Activated CD4-positive, alpha-beta T cell treated with anti-CD3 and anti-CD28 coated beads, Interleukin-2, amount 10 ng/mL, durations not matched to agents 24 days and 14 days (primary cell): Measurements from ENCODE around the gene PRUNE2. TPM values are rescaled to one million over a fixed set of nuclear protein-coding genes. Genes with fewer than 3 reads are reported as not detected.
"Not testable (repeated sequence)": the region's sequence is repeated elsewhere in the genome, so short reads cannot be mapped to it uniquely, and the experiment has no call there.

Experiments
- DNase-seq: peaks from one replicate; pipeline ENCODE4 v3.0.0; 2022
- H3K27ac Mint-ChIP-seq: one replicate; pipeline ENCODE4 v1.8.0; 2022; ENCODE audit warnings: mild to moderate bottlenecking, mixed read lengths
- H3K27me3 Mint-ChIP-seq: one replicate; pipeline ENCODE4 v1.8.0; 2022; ENCODE audit warnings: mixed read lengths
- H3K36me3 Mint-ChIP-seq: one replicate; pipeline ENCODE4 v1.8.0; 2022; ENCODE audit warnings: low read depth, mild to moderate bottlenecking, mixed read lengths
- H3K4me1 Mint-ChIP-seq: one replicate; pipeline ENCODE4 v1.8.0; 2021; ENCODE audit warnings: mixed read lengths
- H3K4me3 Mint-ChIP-seq: one replicate; pipeline ENCODE4 v1.8.0; 2022; ENCODE audit warnings: mild to moderate bottlenecking, moderate library complexity, mixed read lengths
- H3K9me3 Mint-ChIP-seq: one replicate; pipeline ENCODE4 v1.8.0; 2021; ENCODE audit warnings: mixed read lengths
- intact Hi-C: fragments of 100-400 bp; cut with micrococcal nuclease; formaldehyde crosslinking; loops from one replicate; pipeline ENCODE4 v1.15.1; 2023
- total RNA-seq: library from RNA; stranded (reverse); gene quantifications from 2 replicates; pipeline ENCODE4 v1.2.3, GENCODE V29; 2022

PRUNE2 gene
- total RNA-seq, 1 donor from 2014 or later = 0.40 TPM

- Mint-ChIP-seq H3K9me3 (no peaks in the 10 kb centered on the region), H3K27ac (no peak overlapping the region), H3K27me3 (peaks cover 33% of the 10 kb centered on the region), H3K4me1 (peaks cover 19% of the 10 kb centered on the region), H3K36me3 (no peaks in the 10 kb centered on the region), H3K4me3 (peak overlapping the region; percentile 55)
- DNase-seq = no peak
- intact Hi-C loops = no loop called here
Measured at GRCh38 chr9:76691517-76692313, 214.2 kb downstream of the PRUNE2 start.

DNA sequence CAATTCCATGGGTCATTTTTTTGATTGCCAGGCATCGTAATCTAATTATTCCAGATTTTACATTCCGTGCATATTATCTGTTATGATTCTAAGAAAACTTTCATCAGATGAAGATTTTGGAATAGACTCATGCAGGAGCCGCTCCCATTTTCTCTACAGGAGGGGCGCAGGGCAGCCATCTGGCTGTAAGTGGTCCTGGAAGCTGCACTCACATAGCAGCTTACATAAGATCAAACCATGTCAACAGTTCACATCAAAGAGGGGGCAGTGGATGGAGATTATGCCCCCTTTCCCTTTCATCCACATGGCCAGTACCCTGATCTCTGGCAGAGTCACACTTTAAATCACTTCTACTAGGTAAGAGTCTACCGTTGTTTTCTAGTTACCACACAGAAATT lies 214.9 kb downstream of the PRUNE2 start:
- H3K4me3 Mint-ChIP-seq = no peak overlapping the region
- intact Hi-C loops = no loop called here
- no peaks in the 10 kb centered on the region for H3K9me3 Mint-ChIP-seq
- H3K36me3 Mint-ChIP-seq = no peaks in the 10 kb centered on the region
- no peak overlapping the region for H3K27ac Mint-ChIP-seq
- peaks cover 19% of the 10 kb centered on the region for H3K4me1 Mint-ChIP-seq
- peaks cover 31% of the 10 kb centered on the region for H3K27me3 Mint-ChIP-seq
- DNase-seq = no peak

DNA sequence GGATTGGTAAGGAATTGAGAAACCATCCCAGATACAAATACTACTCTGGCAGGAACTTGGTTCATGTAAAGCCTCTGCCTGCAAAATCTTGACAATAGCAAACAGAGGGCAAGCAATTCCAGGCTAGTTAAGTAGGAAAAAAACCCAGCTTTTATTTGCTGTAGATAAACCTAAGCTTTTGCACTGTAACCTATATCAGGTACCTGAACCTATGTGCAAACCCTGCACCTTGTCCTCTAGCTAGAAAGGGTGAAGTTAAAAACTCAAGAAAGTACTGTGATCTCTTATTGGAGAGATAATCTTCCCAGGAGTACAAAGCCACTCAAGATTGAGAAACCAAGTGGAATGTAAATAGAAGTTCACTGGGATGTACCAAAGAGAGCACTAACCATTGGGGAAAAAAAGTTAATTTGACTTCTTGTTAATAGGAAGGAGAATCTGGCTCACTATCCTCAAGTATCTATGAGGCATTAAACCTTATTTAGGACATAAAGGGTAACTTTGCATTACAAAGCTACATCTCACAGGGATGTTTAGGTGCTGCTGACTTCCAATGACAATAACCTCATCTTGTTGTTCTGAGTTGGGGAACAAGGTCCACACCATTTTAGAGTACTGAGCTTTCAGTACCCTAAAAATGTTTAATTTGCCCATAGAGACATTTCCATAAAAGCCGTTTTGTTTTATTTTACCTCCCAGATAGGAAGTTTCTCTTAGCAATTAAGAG lies 215.5 kb downstream of the PRUNE2 start:
- Mint-ChIP-seq H3K4me3 (no peak overlapping the region), H3K9me3 (no peaks in the 10 kb centered on the region), H3K4me1 (peaks cover 19% of the 10 kb centered on the region), H3K36me3 (no peaks in the 10 kb centered on the region), H3K27ac (no peak overlapping the region), H3K27me3 (peaks cover 28% of the 10 kb centered on the region)
- intact Hi-C loops = no loop called here
- DNase-seq = no peak

DNA sequence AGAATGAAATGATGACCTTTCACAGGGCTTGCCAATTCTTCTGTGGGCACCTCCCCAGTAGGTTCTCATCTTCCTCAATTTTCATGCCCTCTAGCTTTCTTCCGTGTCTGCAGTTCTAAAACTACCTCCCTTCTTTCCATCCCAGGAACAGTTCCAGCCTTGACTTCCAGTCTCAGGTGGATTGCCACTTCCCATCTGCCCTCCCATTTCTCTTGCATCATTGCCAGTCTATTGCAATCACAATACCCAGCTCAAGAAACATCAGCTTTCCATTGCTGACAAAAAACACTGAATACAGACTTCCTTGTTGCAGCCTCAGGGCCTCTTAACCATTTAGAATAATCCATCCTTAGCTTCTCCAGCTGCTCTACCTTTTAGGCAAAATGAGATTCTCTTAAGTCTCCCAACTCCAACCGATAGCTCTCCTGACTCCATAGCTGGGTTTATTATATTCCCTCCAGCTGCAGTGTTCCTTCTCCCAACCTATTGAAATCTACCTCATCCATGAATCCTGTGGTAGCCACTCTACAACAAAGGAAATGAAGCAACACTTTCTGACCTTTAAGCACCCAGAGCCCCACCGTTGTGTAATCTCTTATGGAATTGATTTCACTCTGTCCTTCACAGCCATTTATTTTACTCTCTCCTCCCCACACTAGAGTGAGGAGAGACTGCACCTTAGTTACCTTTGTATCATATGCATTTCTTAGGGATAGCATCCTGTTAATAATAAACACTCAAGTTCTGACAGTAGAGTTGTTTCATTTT lies 217.3 kb downstream of the PRUNE2 start:
- Mint-ChIP-seq H3K4me1 (peaks cover 19% of the 10 kb centered on the region), H3K27ac (peak overlapping the region; percentile 39)
- intact Hi-C loops = no loop called here

GRCh38 chr9:76687861-76688391 lies 218.0 kb downstream of the PRUNE2 start:
- Mint-ChIP-seq H3K9me3 (no peaks in the 10 kb centered on the region), H3K4me1 (peaks cover 19% of the 10 kb centered on the region), H3K4me3 (no peak overlapping the region), H3K27ac (peak overlapping the region; percentile 57), H3K27me3 (peaks cover 21% of the 10 kb centered on the region), H3K36me3 (no peaks in the 10 kb centered on the region)
- no peak for DNase-seq
- intact Hi-C loops = no loop called here

More for the DNA sequence above, 217.3 kb downstream of the PRUNE2 start:
- Mint-ChIP-seq H3K4me3 (no peak overlapping the region), H3K9me3 (no peaks in the 10 kb centered on the region), H3K27me3 (peaks cover 21% of the 10 kb centered on the region), H3K36me3 (no peaks in the 10 kb centered on the region)
- DNase-seq = no peak

GRCh38 chr9:76686756-76687155 lies 219.2 kb downstream of the PRUNE2 start:
- H3K4me1 Mint-ChIP-seq = peaks cover 15% of the 10 kb centered on the region
- H3K27ac Mint-ChIP-seq = no peak overlapping the region
- intact Hi-C loops = no loop called here
- no peak overlapping the region for H3K4me3 Mint-ChIP-seq
- H3K27me3 Mint-ChIP-seq = peaks cover 17% of the 10 kb centered on the region
- H3K9me3 Mint-ChIP-seq = no peaks in the 10 kb centered on the region
- DNase-seq = no peak
- no peaks in the 10 kb centered on the region for H3K36me3 Mint-ChIP-seq

GRCh38 chr9:76684213-76684612 lies 221.7 kb downstream of the PRUNE2 start:
- intact Hi-C loops = no loop called here
- no peaks in the 10 kb centered on the region for H3K36me3 Mint-ChIP-seq
- peaks cover 20% of the 10 kb centered on the region for H3K4me1 Mint-ChIP-seq
- no peak overlapping the region for H3K4me3 Mint-ChIP-seq
- DNase-seq = no peak
- no peaks in the 10 kb centered on the region for H3K9me3 Mint-ChIP-seq
- H3K27me3 Mint-ChIP-seq = peaks cover 8% of the 10 kb centered on the region
- H3K27ac Mint-ChIP-seq = no peak overlapping the region

GRCh38 chr9:76681556-76681955 lies 224.4 kb downstream of the PRUNE2 start:
- H3K36me3 Mint-ChIP-seq = no peaks in the 10 kb centered on the region
- no peaks in the 10 kb centered on the region for H3K27me3 Mint-ChIP-seq
- no peak overlapping the region for H3K27ac Mint-ChIP-seq
- intact Hi-C loops = no loop called here
- H3K9me3 Mint-ChIP-seq = no peaks in the 10 kb centered on the region
- H3K4me3 Mint-ChIP-seq = no peak overlapping the region
- no peak for DNase-seq
- peaks cover 7% of the 10 kb centered on the region for H3K4me1 Mint-ChIP-seq

DNA sequence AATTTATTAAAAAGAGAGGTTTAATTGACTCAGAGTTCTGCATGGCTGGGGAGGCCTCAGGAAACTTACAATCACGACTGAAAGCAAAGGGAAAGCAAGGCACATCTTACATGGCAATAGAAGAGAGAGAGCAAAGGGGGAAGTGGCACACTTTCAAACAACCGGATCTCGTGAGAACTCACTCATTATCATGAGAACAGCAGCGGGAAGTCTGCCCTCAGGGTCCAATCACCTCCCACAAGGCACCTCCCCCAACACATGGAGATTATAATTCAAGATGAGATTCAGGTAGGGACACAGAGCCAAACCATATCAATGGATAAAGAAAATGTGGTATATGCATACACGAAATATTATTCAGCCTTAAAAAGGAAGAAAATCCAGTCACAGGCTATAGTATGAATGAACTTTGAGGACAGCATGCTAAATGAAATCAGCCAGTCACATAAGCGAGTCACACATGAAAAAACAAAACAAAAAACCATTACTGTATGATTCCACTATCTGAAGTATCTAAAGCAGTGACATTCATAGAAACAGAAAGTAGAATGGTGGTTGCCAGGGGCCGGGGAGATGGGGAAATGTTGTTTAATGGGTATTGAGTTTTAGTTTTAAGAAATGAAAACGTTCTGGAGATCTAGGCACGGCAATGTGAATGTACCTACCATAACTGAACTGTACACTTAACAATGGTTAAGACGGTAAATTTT lies 225.0 kb downstream of the PRUNE2 start:
- H3K4me1 Mint-ChIP-seq = peaks cover 7% of the 10 kb centered on the region
- DNase-seq = peak; percentile 68
- no peaks in the 10 kb centered on the region for H3K9me3 Mint-ChIP-seq
- no peak overlapping the region for H3K4me3 Mint-ChIP-seq
- intact Hi-C loops = no loop called here
- no peaks in the 10 kb centered on the region for H3K36me3 Mint-ChIP-seq
- peak overlapping the region; percentile 4 for H3K27ac Mint-ChIP-seq
- no peaks in the 10 kb centered on the region for H3K27me3 Mint-ChIP-seq

GRCh38 chr9:76677481-76678055 lies 228.3 kb downstream of the PRUNE2 start:
- peaks cover 7% of the 10 kb centered on the region for H3K4me1 Mint-ChIP-seq
- H3K27me3 Mint-ChIP-seq = no peaks in the 10 kb centered on the region
- intact Hi-C loops = no loop called here
- no peaks in the 10 kb centered on the region for H3K36me3 Mint-ChIP-seq
- H3K27ac Mint-ChIP-seq = no peak overlapping the region
- no peak for DNase-seq
- H3K4me3 Mint-ChIP-seq = no peak overlapping the region
- H3K9me3 Mint-ChIP-seq = no peaks in the 10 kb centered on the region

DNA sequence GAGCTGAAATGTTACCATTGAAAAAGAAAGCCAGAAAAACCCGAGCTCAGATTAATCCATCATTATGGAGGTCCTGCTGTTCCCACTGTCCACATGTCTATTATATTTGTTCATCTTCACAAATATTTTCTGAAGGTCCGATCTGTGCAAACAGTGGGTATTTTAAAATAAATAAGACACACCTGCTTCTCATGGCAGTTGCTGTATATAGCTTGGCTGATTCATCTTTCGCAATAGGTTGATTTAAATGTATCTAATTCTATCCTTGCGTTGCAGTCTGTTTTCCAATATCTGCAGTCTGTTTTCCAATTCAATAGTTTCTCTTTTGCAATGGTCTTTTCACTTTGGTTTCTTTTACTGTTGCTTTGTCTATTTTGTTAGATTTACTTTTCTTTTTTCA lies 229.1 kb downstream of the PRUNE2 start:
- Mint-ChIP-seq H3K4me1 (peaks cover 7% of the 10 kb centered on the region), H3K4me3 (no peak overlapping the region), H3K9me3 (no peaks in the 10 kb centered on the region), H3K36me3 (no peaks in the 10 kb centered on the region), H3K27me3 (no peaks in the 10 kb centered on the region), H3K27ac (no peak overlapping the region)
- DNase-seq = no peak
- intact Hi-C loops = no loop called here

- no peaks in the 10 kb centered on the region for H3K36me3 Mint-ChIP-seq
- H3K27ac Mint-ChIP-seq = no peak overlapping the region
- H3K4me3 Mint-ChIP-seq = no peak overlapping the region
- H3K4me1 Mint-ChIP-seq = peaks cover 2% of the 10 kb centered on the region
- intact Hi-C loops = no loop called here
- H3K9me3 Mint-ChIP-seq = no peaks in the 10 kb centered on the region
- H3K27me3 Mint-ChIP-seq = peaks cover 12% of the 10 kb centered on the region
- no peak for DNase-seq
Measured at GRCh38 chr9:76667521-76667957, 238.4 kb downstream of the PRUNE2 start.

DNA sequence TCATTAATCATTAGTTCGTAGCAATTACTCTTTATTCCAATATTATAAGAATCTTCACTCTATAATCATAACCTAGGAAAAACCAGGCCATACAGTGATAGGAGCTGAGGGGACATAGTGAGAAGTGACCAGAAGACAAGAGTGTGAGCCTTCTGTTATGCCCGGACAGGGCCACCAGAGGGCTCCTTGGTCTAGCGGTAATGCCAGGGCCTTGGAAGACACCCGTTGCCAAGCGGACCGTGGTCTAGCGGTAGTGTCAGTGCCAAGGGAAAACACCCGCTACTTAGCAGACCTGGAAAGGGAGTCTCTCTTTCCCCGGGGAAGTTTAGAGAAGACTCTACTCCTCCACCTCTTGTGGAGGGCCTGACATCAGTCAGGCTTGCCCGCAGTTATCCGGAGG lies 239.9 kb downstream of the PRUNE2 start:
- DNase-seq, intact Hi-C loops, H3K27ac Mint-ChIP-seq, H3K4me3 Mint-ChIP-seq, H3K36me3 Mint-ChIP-seq, H3K4me1 Mint-ChIP-seq, H3K9me3 Mint-ChIP-seq: not testable (repeated sequence)
- peaks cover 12% of the 10 kb centered on the region for H3K27me3 Mint-ChIP-seq
